Stomach (tissue), 9 donors: ENCODE data around the gene VPS4B. TPM values are rescaled to one million over a fixed set of nuclear protein-coding genes. Genes with fewer than 3 reads are reported as not detected.

ENCODE experiments used
- DNase-seq, 2 donors: peaks; one replicate each; pipeline versions ENCODE4 v3.0.0 to v3.0.0-alpha.2; 2013 to 2019
- H3K27ac ChIP-seq, 5 donors: fragments of 200-600 bp in 4 of 5; sonication (generic) in 4 of 5; one replicate each; pipeline ENCODE4 v1.5.1; 2013 to 2019; ENCODE audit warnings: mild to moderate bottlenecking in 1 of 5, moderate library complexity in 1 of 5
- H3K27me3 ChIP-seq, 3 donors: fragments of 200-600 bp; sonication (generic); one replicate each; pipeline ENCODE4 v1.5.1; 2017 to 2019; ENCODE audit warnings: mixed run types in 1 of 3
- H3K36me3 ChIP-seq, 4 donors: fragments of 200-600 bp; sonication (generic); 1 replicate in 3 of 4; 2 replicates in 1 of 4; pipeline ENCODE4 v1.5.1; 2016 to 2019
- H3K4me1 ChIP-seq, 4 donors: fragments of 200-600 bp; sonication (generic); one replicate each; pipeline ENCODE4 v1.5.1; 2016 to 2019
- H3K4me3 ChIP-seq, 4 donors: fragments of 200-600 bp; sonication (generic) in 3 of 4; one replicate each; pipeline ENCODE4 v1.5.1; 2016 to 2019; ENCODE audit warnings: mild to moderate bottlenecking in 1 of 4
- H3K9me3 ChIP-seq, 4 donors: fragments of 200-600 bp; sonication (generic); one replicate each; pipeline ENCODE4 v1.5.1; 2016 to 2019
- EP300 ChIP-seq: sonication (generic); formaldehyde crosslinking; IDR thresholded peaks from one replicate; pipeline ENCODE4 v1.6.1; 2017; ENCODE audit warnings: antibody characterized with exemption
- POLR2A ChIP-seq, 4 donors: fragments of 450-650 bp; IDR thresholded peaks; one replicate each; pipeline ENCODE4 v1.6.1; 2016; ENCODE audit warnings: antibody characterized with exemption in 4 of 4, control low read depth in 2 of 4, mild to moderate bottlenecking in 1 of 4, moderate library complexity in 1 of 4
- POLR2AphosphoS5 ChIP-seq, 3 donors: sonication (generic); formaldehyde crosslinking; IDR thresholded peaks; one replicate each; pipeline ENCODE4 v1.6.1; 2016; ENCODE audit warnings: antibody characterized with exemption in 3 of 3
- WGBS, 5 donors: extraction: QIAGEN DNeasy Blood & Tissue Kit in 3 of 5; methylation state at CpG; one replicate each; pipeline versions ENCODE4 v1.1.5 to v1.1.7; 2013 to 2018; 5-methylcytosine and 5-hydroxymethylcytosine counted together
- intact Hi-C: fragments of 100-400 bp; cut with DNase I; formaldehyde crosslinking; loops from one replicate; pipeline ENCODE4 v1.15.1; 2023; ENCODE audit warnings: low total_unique reads
- polyA plus RNA-seq, 3 donors: library from polyadenylated mRNA; stranded (reverse); fragments of 200-250 nt; gene quantifications; one replicate each; pipeline ENCODE4 v1.2.3, GENCODE V29; 2013
- total RNA-seq, 5 donors: library from RNA; depleted of rRNA; stranded (reverse); fragments of >200 nt; gene quantifications; one replicate each; pipeline versions ENCODE4 v1.1.0 to v1.2.3, GENCODE V29; 2014 to 2016
- TF ChIP-seq, protein P1 (sequence below), 7 experiments: fragments of 450-650 bp in 4 of 7; fragments of 200-600 bp in 3 of 7; sonication (generic) in 3 of 7; IDR thresholded peaks; one replicate each; pipeline ENCODE4 v1.5.1; 2016 to 2019; ENCODE audit warnings: antibody characterized with exemption in 7 of 7, control low read depth in 2 of 7, mild to moderate bottlenecking in 1 of 7
- donor health status: healthy with polysubstance abuse.
- donor health status: Bipolar disorder and iron deficiency.
- donor health status: healthy.

Gene VPS4B
- total and polyA plus RNA-seq, 8 donors = 11.3 to 108 (median 30.8) TPM

DNA sequence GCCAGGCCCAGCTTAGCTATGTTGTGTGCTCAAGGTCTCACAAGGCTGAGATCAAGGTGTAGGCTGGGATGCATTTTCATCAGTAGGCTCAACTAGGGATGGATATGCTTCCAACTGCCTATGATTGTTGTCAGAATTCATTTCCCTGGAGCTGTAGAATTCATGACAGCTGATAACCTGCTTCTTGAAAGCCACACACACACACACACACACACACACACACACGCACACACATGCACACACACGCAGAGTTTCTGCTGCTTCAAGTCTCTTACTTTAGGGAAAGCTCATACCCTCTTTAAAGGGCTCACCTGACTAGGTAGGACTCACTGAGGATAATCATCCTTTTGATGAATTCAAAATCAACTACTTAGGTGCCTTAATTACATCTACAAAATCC, 8.2 kb upstream of the VPS4B start:
- no peak overlapping the region for H3K4me3 ChIP-seq
- no peaks in the 10 kb centered on the region for H3K4me1 ChIP-seq
- no peak for DNase-seq
- intact Hi-C loops = no loop called here
- 65 to 75% (median 73%) methylated on average over 2 of the region's 2 CpGs for WGBS, 5 donors
- H3K27me3 ChIP-seq = no peaks in the 10 kb centered on the region
- no peak overlapping the region for H3K27ac ChIP-seq
- H3K36me3 ChIP-seq = no peaks in the 10 kb centered on the region
- TF ChIP-seq EP300 (no peak), POLR2A (IDR thresholded peaks at IDR 0.05) (no peak), POLR2AphosphoS5 (IDR thresholded peaks at IDR 0.05) (no peak)
- TF ChIP-seq, protein P1, sequence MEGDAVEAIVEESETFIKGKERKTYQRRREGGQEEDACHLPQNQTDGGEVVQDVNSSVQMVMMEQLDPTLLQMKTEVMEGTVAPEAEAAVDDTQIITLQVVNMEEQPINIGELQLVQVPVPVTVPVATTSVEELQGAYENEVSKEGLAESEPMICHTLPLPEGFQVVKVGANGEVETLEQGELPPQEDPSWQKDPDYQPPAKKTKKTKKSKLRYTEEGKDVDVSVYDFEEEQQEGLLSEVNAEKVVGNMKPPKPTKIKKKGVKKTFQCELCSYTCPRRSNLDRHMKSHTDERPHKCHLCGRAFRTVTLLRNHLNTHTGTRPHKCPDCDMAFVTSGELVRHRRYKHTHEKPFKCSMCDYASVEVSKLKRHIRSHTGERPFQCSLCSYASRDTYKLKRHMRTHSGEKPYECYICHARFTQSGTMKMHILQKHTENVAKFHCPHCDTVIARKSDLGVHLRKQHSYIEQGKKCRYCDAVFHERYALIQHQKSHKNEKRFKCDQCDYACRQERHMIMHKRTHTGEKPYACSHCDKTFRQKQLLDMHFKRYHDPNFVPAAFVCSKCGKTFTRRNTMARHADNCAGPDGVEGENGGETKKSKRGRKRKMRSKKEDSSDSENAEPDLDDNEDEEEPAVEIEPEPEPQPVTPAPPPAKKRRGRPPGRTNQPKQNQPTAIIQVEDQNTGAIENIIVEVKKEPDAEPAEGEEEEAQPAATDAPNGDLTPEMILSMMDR (IDR thresholded peaks at IDR 0.05) = no peak
- no peaks in the 10 kb centered on the region for H3K9me3 ChIP-seq

DNA sequence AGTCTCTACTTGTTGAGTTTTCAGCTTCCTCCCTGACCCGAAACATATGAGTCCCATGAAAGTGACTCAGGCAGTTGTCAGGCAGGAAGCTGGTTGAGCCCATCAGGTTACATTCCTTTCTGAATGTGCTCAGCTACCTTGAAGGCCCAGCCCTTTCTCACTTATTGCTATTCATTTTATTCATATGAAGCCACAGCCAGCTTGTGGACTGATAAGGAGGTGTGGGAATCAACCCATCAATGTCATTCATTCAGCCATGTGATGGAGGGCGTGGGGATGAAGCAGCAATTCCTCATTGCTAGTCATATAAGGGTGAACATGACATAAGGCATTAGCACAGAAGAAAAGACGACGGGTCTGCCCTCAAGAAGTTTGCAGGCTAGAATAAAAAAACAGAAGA, 5.3 kb upstream of the VPS4B start:
- intact Hi-C loops = no loop called here
- no peaks in the 10 kb centered on the region for H3K27me3 ChIP-seq
- 66 to 85% (median 82%) methylated on average over 4 of the region's 4 CpGs for whole genome bisulfite sequencing, 5 donors
- H3K36me3 ChIP-seq = no peaks in the 10 kb centered on the region
- DNase-seq = peak in 1 of 2 donors; percentile 46
- no peaks in the 10 kb centered on the region for H3K9me3 ChIP-seq
- TF ChIP-seq EP300 (no peak), POLR2AphosphoS5 (IDR thresholded peaks at IDR 0.05) (no peak), POLR2A (IDR thresholded peaks at IDR 0.05) (no peak)
- TF ChIP-seq, protein P1 (IDR thresholded peaks at IDR 0.05) = no peak
- H3K27ac ChIP-seq = no peak overlapping the region
- H3K4me3 ChIP-seq = no peak overlapping the region
- H3K4me1 ChIP-seq = peaks cover 0 to 9% (median 7%) of the 10 kb centered on the region in 4 donors

DNA sequence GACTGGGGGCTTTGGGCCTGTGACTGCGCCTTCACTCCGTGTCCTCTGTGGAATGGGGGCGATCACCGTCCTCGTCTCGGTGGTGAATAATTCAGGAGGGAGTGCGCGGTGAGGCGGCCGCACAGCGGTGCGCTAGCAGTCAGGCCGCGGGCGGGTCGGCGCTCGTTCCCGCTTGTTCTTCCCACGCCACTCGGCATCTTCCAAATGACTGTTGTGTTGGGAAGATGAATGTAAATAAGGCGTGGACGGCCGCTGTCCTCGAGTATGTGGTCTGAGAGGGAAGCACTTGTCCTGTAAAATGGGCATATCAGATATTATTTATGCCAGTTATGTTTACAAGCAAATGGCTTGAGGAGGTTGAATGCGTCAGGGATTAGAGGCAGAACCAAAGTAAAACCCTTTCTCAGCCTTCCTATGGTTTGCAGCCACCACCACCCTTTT, 608 bp upstream of the VPS4B start:
- Histone ChIP-seq H3K27me3 (no peaks in the 10 kb centered on the region), H3K4me3 (peak overlapping the region; percentile 73 to 98 (median 90)), H3K27ac (peak overlapping the region; percentile 90 to 96 (median 95)), H3K36me3 (peaks cover 0 to 25% (median 20%) of the 10 kb centered on the region in 4 donors), H3K9me3 (no peaks in the 10 kb centered on the region), H3K4me1 (peaks cover 9 to 48% (median 34%) of the 10 kb centered on the region in 4 donors)
- intact Hi-C loops = no loop called here
- TF ChIP-seq, protein P1 (IDR thresholded peaks at IDR 0.05) = peak in 2 of 7 experiments; percentile 7 to 12
- no peak for TF ChIP-seq POLR2AphosphoS5 (IDR thresholded peaks at IDR 0.05)
- DNase-seq = no peak
- whole genome bisulfite sequencing, 5 donors = 1 to 2% (median 1%) methylated on average over 26 of the region's 26 CpGs

DNA sequence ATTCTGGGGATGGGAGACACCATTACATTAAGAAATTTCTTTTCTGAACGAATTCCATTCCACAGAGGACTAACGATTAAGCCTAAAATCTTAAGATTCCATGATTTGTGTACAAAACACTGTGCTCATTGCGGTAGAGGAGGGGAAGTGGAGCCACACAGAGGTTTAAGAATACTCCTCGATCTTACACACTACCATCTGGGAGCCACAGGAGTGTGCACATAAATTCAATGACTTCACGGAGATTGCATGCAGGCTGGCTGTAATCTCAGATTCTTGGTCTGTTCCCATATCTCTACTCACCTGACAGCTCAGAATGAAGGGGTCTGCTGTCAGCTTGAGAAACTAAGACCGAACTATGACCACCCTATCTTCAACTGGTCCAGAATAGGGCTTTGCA, 762 bp downstream of the VPS4B start:
- Histone ChIP-seq H3K36me3 (peaks cover 0 to 39% (median 33%) of the 10 kb centered on the region in 4 donors), H3K27me3 (no peaks in the 10 kb centered on the region), H3K9me3 (no peaks in the 10 kb centered on the region), H3K27ac (peak overlapping the region in 4 of 5 donors; percentile 94 to 96 (median 95)), H3K4me1 (peaks cover 9 to 55% (median 39%) of the 10 kb centered on the region in 4 donors), H3K4me3 (peak overlapping the region; percentile 73 to 98 (median 90))
- no peak for DNase-seq
- TF ChIP-seq, protein P1 (IDR thresholded peaks at IDR 0.05) = no peak
- TF ChIP-seq POLR2A (IDR thresholded peaks at IDR 0.05) = no peak
- no peak for TF ChIP-seq EP300
- TF ChIP-seq POLR2AphosphoS5 (IDR thresholded peaks at IDR 0.05) = no peak
- intact Hi-C loops = no loop called here
- 5 to 13% (median 11%) methylated on average over 6 of the region's 6 CpGs for WGBS, 5 donors
